CD4-positive, alpha-beta T cell treated with Interleukin-17A for 4 hours (primary cell): Measurements from ENCODE around the gene UPK1B.
"Not testable (repeated sequence)": the region's sequence is repeated elsewhere in the genome, so short reads cannot be mapped to it uniquely, and the experiment has no call there.

Experiments
- DNase-seq: peaks from one replicate; pipeline ENCODE4 v3.0.0-alpha.2; 2020; ENCODE audit warnings: mixed read lengths

Gene UPK1B

DNA sequence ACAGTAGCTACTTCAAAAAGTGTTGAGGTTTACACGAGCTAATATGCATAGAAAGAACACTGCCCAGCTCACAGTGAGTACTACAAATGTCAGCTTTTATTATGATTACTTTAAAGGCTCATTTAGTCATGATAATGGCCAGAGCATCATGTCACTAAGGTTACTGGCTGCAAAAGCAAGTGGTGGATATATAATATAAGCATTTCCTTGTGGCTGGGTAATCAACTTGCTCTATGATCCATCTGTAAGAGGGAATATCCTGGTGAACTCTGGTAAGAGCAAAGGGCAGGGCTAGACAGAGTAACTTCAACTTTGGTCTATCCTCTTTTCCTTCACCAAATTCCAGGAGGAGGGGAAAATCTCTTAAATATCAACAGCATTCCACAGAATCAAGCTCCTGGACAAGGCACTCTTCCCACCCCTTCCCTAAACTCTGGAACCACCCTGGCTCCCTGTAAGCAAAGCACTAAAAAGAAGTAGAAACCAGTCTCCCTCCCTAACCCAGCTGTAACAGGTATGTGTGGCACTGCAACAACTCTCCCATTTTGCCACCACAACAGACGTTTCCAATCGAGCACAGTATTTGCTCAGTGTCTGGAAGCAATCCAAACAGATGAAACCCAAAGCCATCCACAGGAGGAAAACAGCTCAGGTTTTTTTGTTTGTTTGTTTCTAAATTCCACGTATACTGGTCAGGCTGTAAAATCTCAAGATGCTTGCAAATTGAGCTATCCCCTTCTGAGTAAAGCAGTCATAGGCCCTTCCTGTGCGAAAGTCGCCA lies 53.9 kb downstream of the UPK1B start:
- no peak for DNase-seq

DNA sequence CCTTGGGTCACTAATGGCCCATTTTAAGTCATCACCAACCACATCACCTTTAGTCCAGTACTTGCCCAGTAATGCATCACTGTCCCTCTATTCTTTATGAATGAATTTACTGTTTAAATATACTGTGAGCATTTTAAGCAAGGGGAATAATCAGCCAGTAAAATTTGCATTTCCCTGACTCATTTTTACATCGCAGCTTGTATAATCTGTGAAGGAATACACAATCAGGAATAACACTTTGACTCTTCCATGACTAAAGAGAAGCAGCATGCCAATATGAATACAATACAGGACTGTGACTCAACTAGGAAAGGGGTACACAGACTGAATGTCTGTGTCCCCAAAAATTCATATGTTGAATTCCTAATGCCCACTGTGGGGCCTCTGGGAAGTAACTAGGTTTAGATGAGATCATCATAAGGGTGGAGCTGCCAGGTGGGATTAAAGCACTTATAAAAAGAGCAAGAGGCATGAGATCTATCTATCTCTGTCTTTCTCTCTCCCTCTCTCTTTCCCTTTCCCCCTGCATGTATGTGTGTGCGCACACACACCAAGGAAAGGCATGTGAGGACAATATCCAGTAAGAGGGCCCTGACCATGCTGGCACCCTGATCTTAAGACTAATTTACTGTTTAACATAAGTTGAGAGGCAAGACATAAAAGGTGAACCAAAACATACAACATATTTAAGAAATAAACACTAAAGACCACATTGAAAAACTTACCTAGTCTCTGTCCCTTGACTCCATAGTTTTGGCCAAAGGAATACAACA lies 55.2 kb downstream of the UPK1B start:
- DNase-seq: no peak

DNA sequence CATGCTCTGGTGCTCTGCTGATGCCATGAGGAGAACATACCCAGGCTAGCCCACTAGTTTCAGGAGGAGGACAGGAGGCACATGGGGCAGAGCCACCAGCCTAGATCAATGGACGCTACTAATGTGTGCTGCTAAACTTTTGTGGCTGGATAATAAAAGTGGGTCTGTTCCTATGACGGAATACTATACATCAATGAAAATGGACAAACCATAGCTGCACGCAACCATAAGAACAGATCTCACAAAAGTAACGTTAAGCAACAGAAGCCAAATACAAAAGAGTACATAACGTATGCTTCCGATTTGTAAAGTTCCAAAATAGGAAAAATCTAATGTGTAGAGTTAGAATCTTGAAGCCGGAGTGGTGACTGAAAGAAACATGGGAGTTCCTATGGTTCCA lies 55.8 kb downstream of the UPK1B start:
- no peak for DNase-seq

DNA sequence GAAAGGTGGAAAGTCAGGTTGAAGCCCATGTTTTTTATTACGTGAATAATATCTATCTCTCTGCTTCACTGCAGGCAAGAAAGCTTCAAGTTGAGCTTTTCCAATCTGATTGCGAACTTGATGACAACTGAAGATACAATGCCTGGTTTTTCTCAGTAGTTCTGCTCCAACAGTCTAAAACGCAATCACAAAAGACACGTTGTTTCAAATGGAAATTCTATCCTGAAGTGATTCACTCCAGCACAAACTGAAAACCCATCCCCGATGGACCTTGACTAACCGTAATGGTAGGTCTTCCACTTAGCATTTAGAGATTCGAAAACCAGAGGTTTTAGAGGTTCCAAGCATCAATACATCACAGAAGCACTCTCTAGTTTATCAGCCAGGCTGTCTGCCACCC lies 56.7 kb downstream of the UPK1B start:
- DNase-seq: no peak

DNA sequence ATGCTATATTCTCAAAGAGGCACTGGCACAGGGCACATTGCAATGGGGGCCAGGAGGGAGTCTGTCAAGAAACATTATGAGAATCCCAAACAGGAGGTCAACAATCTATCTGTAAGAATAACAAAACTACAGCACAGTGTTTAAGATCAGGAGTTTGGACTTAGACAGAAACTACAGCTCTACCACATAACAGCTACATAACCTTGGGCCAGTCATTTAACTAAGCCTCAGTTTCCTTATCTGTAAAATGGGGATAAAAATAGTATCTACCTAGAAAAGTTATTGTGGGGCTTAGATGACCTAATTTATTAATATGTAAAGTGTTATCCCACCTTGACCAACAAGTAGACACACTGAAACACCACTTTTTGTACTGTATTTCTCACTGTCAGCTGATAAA lies 57.3 kb downstream of the UPK1B start:
- DNase-seq: no peak

DNA sequence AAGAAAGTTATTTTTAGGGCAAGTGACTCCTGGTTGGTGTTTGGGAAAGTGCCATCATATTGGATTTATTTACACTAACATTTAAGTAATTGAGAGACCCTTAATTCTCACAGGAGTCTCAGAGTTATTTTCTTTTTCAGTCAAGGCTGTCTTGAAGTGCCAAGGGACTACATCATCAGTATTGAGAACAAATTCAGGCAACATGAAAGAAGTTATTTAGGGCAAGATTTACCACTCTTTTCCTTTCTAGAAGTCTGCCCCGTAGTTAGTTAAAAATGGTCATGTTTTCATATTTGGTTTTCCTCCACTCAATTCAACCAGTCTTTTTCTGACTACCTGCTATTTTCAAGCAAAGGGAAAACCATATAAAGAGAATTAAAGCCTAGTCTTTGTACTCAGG lies 61.2 kb downstream of the UPK1B start:
- DNase-seq: no peak

DNA sequence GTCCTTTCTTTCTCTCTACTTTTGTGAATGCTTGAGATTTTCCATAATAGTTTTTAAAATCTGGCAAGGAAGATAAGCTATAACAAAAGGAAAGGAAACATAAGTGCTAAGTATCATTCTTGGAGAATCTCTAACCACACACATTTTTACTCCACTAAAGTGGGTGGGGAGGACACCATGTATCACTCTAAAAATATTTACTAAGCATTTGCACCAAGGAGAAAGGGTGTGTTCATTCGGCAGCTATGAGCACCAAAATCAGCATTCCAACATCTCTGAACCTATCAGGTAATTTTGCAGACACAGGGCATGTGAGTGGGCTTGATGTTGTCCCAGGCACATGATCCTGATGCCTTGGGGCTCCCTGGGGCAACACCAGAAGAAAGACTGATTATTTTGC lies 61.8 kb downstream of the UPK1B start:
- DNase-seq: no peak

DNA sequence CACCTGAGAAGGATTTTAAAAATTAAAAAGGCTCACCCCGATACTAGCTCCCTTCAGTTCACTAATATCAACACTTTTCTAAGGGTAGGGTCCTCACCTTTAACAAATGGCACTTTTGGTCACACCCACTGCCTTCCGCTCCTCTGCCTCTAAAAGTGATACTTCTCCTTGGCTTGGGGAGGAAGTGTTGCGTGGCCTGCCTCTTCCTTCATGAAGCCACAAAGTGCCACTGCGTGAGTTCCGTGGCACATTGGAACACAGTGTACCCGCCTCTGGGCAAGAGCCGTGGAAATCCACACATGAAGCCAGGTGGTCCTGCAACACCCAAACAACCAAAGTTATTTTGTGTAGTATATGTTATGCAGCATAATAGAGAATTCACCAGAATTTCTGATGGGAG lies 63.4 kb downstream of the UPK1B start:
- DNase-seq: peak; percentile 43

DNA sequence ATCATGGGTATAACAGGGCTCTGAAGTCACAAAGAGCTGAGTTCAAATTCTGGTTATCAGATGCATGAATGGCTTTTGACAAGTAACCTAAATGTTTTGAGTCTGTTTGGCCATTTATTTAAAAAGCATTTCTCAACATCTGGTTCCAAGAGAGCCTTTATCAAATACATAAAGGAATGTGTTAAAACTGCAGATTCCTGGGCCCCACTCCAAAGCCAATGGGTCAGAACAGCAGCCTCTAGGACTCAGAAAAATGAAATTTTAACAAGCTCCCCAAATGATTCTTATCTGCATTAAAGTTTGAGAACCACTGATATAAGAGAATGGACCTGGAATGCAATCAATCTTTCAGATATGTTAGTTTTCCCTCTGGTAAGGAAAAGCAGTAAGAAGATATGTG lies 63.9 kb downstream of the UPK1B start:
- no peak for DNase-seq

DNA sequence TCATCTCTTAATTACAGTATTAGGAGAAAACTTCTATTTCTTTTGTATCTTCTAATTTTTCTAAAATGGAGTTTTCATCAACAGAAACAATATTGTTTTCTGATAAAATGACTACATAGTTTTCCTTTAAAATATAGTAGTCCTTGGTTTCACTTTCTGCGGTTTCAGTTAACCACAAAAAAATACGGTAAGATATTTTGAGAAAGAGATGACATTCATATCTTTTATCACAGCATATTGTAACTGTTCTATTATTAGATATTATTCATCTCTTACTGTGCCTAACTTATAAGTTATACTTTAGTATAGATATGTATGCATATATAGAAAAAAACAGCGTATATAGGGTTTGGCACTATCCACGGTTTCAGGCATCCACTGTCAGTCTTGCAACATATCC lies 65.0 kb downstream of the UPK1B start:
- no peak for DNase-seq

DNA sequence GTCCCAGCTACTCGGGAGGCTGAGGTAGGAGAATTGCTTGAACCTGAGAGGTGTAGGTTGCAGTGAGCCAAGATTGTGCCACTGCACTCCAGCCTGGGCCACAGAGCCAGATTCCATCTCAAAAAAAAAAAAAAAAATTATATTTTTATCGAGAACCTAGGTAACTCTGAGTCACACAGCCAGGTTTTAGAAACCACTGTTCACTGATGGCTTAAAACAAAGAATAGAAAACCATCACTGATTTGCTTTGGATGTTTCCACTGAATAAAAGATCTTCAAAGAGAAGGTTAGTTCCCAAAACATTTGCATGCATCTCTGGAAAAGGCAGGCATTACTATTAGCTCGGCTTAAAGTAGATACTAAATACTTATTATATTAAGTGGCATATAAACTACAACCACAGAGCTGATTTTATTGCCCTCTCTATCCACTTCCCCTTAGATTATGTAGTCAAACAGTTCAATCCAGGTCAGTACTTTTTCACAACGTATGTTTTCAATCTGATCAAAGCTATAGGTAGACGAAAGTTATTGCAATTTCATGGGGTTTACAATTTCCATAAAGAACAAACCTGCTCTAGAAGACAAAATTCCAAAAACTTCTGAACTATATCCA lies 65.9 kb downstream of the UPK1B start:
- DNase-seq: no peak

DNA sequence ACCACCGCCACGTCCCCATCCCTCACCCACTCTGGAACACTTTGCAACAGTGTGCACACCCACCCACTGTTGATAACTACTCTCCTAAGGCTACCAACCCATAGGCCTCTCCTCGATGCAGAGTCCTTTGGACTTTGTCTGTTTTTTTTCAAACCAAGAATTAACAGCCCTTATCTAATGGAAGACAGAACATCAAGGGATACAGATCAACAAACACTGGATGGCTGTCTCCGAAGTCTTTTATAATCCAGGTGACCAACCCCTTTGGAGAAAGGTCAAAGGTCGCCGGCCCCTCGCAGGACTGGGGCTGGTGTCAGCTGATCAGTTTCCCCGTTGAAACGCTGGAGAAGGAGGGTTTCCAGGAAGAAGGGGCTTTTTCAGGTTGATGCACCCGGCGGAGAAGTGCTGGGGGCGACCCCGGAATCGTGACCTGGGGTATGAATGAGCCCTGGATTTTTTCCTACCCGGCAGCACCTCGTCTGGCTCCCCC lies 66.7 kb downstream of the UPK1B start:
- DNase-seq: peak; percentile 15

DNA sequence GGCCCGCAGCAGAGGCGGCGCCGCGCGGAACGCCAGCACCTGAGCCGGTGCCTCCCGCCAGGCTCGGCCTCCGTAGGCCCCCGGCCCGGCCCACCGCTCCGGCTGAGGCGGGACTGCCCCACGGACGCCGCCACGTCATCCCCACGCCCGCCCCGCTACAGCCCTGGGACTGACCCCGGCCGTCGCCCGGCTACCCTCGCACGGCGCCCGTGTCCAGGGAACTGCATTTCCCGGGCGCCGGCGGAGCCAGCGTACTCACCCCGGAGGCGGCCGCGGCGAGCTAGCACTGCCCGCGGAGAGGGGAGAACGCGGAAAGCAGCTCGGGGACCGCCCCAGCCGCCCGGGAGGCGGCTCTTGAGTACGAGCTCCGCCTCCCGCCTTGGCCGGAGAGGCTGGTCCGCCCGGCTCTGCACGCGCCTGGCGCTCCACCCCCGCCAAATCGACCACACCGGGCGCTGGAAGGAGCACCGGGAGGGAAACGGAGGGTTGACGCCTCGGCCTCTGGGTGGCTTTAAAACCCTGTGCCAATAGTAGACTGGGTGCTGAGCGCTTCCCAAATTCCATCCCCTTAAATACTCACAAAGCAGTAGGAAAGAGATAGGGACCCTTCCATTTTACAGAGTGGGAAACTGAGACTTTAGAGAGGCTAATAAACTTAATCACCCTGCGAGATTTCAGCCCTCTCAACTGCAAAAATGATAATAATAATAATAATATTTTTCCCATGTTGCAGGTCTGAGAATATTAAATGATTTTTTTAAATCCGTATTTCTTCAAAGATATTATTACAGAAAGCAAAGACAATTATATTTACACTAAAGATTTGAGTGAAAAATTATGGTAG lies 67.4 kb downstream of the UPK1B start, which contains the start of gene B4GALT4:
Gene B4GALT4, minus strand, starts transcription at position 288 of the 844 bp plus-strand sequence. CDS start 10,779 bp downstream, outside the sequence.
- peak; percentile 79 for DNase-seq

DNA sequence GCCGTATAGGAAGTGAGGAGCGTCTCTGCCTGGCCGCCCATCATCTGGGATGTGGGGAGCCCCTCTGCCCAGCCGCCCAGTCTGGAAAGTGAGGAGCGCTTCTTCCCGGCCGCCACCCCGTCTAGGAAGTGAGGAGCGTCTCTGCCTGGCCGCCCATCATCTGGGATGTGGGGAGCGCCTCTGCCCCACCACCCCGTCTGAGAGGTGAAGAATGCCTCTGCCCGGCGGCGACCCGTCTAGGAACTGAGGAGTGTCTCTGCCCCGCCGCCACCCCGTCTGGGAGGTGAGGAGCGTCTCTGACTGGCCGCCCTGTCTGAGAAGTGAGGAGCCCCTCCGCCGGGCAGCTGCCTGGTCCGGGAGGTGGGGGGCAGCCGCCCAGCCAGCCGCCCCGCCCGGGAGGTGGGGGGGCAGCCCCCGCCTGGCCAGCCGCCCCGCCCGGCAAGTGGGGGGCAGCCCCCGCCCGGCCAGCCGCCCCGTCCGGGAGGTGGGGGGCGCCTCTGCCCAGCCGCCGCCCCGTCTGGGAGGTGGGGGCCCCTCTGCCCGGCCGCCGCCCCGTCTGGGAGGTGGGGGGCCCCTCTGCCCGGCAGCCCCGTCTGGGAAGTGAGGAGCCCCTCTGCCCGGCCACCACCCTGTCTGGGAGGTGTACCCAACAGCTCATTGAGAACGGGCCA lies 69.1 kb downstream of the UPK1B start:
- DNase-seq: not testable (repeated sequence)

DNA sequence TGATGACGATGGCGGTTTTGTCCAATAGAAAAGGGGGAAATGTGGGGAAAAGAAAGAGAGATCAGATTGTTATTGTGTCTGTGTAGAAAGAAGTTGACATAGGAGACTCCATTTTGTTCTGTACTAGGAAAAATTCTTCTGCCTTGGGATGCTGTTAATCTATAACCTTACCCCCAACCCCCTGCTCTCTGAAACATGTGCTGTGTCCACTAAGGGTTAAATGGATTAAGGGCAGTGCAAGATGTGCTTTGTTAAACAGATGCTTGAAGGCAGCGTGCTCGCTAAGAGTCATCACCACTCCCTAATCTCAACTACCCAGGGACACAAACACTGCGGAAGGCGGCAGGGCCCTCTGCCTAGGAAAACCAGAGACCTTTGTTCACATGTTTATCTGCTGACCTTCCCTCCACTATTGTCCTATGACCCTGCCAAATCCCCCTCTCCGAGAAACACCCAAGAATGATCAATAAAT lies 69.7 kb downstream of the UPK1B start:
- DNase-seq: not testable (repeated sequence)

DNA sequence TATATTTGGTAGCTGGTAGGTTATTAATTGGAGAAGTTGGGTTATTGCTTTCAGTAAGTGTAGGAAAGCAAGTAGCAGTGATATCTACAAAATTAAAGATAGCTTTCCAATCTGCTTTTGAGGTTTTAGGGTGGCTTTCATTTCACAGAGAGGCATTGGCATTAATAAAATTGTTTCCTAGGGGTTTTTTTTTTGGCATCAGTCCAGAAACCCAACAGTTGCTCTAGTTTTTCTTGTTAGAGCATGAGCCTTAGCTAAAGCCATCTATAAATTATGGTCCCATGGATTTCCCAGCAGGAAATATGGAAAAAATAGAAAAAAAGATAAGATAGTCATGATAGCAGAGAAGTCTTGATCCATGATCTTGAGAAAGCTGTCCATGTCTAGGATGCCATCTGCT lies 70.3 kb downstream of the UPK1B start:
- DNase-seq: no peak

DNA sequence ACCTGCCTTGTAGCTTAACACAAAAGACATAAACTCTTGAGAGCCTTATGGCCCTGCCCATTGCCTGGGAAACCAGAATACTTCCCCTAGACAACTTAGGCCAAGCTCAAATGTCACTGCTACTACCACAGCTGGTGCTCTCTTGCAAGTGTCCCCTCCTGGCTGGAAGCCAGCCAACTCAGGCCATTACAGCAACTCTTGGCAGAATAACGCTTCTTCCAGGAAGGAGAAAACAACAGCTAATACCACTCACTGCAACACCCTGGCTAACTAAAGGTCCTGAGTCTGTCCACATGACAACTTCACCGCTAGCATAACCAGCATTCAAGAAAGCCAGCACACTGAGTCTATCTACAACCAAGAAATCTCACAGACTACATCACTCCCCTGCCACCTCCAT lies 72.4 kb downstream of the UPK1B start:
- no peak for DNase-seq
